Measurements from ENCODE around the gene DDX39B. TPM values are rescaled to one million over a fixed set of nuclear protein-coding genes. Genes with fewer than 3 reads are reported as not detected.
"Not testable (repeated sequence)": the region's sequence is repeated elsewhere in the genome, so short reads cannot be mapped to it uniquely, and the experiment has no call there.

Gene DDX39B
- total RNA-seq, 2 experiments from 2014 or later = 568 to 572 TPM

DNA sequence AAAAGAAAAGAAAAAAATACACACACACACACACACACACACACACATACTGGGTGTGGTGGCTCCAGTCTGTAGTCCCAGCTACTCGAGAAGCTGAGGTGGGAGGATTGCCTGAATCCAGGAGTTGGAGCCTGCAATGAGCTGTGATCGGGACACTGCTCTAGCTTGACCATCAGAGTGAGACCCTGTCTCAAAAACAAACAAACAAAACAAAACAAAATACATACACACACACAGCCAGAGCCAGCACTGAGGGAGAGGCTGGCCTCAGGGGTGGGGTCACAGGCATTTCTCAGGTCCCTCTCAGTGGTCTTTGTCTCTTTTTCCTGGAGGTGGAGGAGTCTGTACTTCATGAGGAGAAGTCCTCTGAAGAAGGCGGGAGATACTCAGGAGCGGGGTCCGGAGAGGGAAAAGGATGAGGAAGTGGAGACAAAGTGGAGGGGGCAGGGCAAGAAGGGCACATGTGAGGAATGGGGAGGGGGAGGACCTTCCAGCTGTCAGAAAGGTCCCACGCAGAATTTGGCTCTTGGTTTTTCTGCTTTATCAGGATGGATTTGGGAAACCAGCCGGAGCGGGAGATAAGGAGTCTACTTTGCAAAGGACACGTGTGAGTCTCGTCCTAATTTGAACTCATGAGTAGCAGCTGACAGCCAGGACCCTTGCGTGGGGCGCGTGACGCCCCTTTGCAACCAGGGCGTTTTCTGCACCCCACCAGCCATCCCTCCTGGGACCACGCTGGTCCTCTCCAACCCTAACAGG lies 51.5 kb downstream of the DDX39B start:
- ChIA-PET CTCF (no interaction called here), POLR2A (interaction anchor here (0.6 to 1.0 kb wide), 2 partner anchors 51 to 590 kb away, joined by 3 to 4 read pairs; no protein-coding TSS in a partner anchor)
- intact Hi-C loops (cut with micrococcal nuclease) = no loop called here
- no peak for DNase-seq
- TF ChIP-seq, protein P1, sequence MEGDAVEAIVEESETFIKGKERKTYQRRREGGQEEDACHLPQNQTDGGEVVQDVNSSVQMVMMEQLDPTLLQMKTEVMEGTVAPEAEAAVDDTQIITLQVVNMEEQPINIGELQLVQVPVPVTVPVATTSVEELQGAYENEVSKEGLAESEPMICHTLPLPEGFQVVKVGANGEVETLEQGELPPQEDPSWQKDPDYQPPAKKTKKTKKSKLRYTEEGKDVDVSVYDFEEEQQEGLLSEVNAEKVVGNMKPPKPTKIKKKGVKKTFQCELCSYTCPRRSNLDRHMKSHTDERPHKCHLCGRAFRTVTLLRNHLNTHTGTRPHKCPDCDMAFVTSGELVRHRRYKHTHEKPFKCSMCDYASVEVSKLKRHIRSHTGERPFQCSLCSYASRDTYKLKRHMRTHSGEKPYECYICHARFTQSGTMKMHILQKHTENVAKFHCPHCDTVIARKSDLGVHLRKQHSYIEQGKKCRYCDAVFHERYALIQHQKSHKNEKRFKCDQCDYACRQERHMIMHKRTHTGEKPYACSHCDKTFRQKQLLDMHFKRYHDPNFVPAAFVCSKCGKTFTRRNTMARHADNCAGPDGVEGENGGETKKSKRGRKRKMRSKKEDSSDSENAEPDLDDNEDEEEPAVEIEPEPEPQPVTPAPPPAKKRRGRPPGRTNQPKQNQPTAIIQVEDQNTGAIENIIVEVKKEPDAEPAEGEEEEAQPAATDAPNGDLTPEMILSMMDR (IDR thresholded peaks at IDR 0.05) = no peak
- no peak for ATAC-seq
- H3K4me3 Mint-ChIP-seq = no peak overlapping the region
- H3K4me1 Mint-ChIP-seq (ENCODE audit: low read depth) = peaks cover 12% of the 10 kb centered on the region
- H3K27me3 Mint-ChIP-seq = no peaks in the 10 kb centered on the region
- H3K36me3 Mint-ChIP-seq (ENCODE audit: low read depth) = no peaks in the 10 kb centered on the region
- no peaks in the 10 kb centered on the region for H3K9me3 Mint-ChIP-seq
- H3K27ac Mint-ChIP-seq = no peak overlapping the region

DNA sequence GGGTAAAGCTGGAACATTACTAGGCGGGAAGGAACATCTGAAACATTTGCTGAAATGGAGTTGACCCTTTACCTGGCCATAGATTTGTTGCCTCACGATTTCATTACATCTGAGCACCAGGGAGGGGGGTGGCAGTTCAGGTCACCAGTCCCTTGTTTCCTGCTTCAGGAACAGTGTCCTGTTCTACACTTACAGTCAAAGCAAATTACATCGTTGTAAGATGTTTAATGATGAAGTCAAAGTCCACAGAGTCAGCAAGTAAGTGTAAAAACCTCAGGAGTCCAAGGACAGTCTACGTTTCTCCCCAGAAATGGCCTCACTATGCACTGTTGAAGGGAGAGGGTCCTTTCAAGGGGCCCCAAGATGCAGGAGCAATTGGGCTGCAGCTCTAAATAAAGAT lies 52.7 kb downstream of the DDX39B start:
- H3K4me1 Mint-ChIP-seq (ENCODE audit: low read depth) = peaks cover 10% of the 10 kb centered on the region
- POLR2A ChIA-PET = no interaction called here
- H3K27ac Mint-ChIP-seq = no peak overlapping the region

DNA sequence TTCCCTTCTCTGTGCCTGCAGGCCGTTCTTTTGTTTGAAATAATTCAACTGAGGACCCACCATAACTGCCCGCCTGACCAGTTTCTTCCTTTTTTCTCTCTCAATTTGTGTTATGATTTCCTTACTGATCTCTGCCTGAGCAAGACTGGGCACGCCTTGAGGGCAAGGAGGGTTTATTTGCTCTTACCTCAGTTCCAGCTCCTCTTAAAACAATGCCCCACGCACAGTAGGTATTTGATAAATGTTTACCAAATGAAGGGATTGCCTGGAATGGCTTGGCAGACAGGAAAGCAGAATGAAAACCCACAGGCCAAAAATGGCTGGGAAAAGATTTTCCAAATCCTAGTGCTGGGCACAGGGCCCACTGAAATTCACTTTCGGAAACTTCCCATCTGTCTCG lies 54.1 kb downstream of the DDX39B start:
- POLR2A ChIA-PET; H3K27ac Mint-ChIP-seq; CTCF ChIA-PET; H3K27me3 Mint-ChIP-seq; intact Hi-C loops (cut with micrococcal nuclease); H3K4me3 Mint-ChIP-seq; H3K4me1 Mint-ChIP-seq (ENCODE audit: low read depth); DNase-seq; H3K36me3 Mint-ChIP-seq (ENCODE audit: low read depth); ATAC-seq; H3K9me3 Mint-ChIP-seq: not testable (repeated sequence)

More for the DNA sequence above, 52.7 kb downstream of the DDX39B start:
- Mint-ChIP-seq H3K9me3 (no peaks in the 10 kb centered on the region), H3K4me3 (no peak overlapping the region), H3K27me3 (no peaks in the 10 kb centered on the region), H3K36me3 (ENCODE audit: low read depth) (no peaks in the 10 kb centered on the region)
- ATAC-seq (no peak), DNase-seq (no peak)
- intact Hi-C loops (cut with micrococcal nuclease) = no loop called here
- TF ChIP-seq, protein P1 (IDR thresholded peaks at IDR 0.05) = no peak
- CTCF ChIA-PET = no interaction called here

DNA sequence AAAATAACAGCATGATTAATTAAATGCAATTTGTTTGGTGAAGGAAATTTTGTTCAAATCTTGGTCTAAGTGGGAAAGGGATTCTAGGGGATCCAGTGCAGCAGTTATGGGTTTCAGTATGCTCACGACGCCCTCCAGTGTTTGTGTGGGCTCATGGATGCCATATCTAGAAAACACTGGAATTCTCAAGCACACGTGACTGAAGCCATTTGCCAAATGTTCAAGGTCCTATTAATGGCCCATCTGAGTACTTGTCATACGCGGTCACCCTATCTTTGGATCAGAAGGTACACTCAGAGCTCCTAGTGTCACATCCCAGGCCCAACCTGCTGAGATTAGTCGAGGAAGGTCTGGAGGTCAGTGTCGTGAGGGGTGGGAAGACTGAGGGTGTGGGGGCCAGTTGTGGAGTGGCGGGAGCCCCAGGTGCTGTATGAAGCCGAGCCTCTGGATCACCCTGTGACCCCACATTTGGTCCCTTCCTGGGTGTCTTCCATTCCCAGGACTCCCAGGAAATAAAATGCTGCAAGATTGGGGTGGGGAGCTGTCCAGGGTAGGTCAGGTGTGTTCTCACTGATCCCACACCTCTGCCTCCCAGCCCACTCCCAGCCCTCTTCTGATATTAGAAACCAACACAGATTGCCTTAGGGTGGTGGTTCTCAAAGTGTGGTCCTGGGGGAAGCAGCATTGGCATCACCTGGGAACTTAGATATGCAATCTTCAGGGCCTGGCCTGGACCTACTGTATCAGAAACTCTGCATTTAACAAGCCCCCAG lies 55.6 kb downstream of the DDX39B start:
- ATAC-seq = peak; percentile 53
- H3K4me3 Mint-ChIP-seq; POLR2A ChIA-PET; DNase-seq; H3K27ac Mint-ChIP-seq; H3K36me3 Mint-ChIP-seq (ENCODE audit: low read depth); H3K9me3 Mint-ChIP-seq; H3K4me1 Mint-ChIP-seq (ENCODE audit: low read depth); intact Hi-C loops (cut with micrococcal nuclease); H3K27me3 Mint-ChIP-seq: not testable (repeated sequence)
- CTCF ChIA-PET = interaction anchor here (0.8 kb wide), 1 partner anchor 88 kb away, joined by 3 read pairs; no protein-coding TSS in a partner anchor

DNA sequence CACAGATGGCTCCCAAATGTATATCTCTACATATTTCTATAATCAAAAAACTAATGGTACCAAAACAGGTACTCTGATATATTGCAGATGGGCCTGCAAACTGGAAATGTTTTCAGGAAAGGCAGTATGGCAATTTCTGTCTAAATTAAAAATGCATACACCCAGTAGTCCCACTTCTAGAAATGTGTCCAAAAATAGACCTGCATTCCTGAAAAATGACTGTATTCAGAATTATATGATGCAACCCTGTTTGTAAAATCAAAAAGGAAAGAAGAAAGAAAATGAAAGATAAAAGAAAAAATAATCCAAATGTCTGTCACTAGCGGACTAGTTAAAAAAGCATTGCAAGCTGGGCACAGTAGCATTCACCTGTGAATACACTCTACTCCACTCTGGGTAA lies 56.7 kb downstream of the DDX39B start:
- DNase-seq = no peak
- Mint-ChIP-seq H3K4me1 (ENCODE audit: low read depth) (no peaks in the 10 kb centered on the region), H3K9me3 (no peaks in the 10 kb centered on the region), H3K27ac (no peak overlapping the region), H3K4me3 (no peak overlapping the region), H3K36me3 (ENCODE audit: low read depth) (no peaks in the 10 kb centered on the region), H3K27me3 (no peaks in the 10 kb centered on the region)
- TF ChIP-seq, protein P1 (IDR thresholded peaks at IDR 0.05) = no peak
- POLR2A ChIA-PET = no interaction called here
- intact Hi-C loops (cut with micrococcal nuclease) = no loop called here
- ATAC-seq = no peak
- CTCF ChIA-PET = no interaction called here

DNA sequence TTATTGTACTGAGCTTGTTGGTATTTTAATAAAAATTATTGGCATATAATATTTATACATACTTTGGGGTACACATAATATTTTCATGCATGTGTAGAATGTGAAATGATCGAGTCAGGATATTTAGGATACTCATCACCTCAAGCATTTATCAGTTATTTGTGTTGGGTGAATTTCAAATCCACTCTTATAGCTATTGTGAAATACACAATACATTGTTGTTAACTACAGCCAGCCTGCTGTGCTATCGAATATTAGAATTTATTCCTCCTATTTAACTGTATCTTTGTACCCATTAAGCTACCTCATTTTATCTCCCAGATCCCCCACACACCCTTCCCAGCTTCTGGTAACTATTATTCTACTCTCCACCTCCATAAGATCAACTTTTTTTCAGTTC lies 58.4 kb downstream of the DDX39B start:
- ATAC-seq (no peak), DNase-seq (no peak)
- TF ChIP-seq, protein P1 (IDR thresholded peaks at IDR 0.05) = no peak
- ChIA-PET POLR2A (no interaction called here), CTCF (interaction anchor here (0.9 to 1.1 kb wide), 2 partner anchors 10 to 115 kb away, joined by 4 to 5 read pairs; no protein-coding TSS in a partner anchor)
- H3K4me3 Mint-ChIP-seq = no peak overlapping the region
- H3K27me3 Mint-ChIP-seq = no peaks in the 10 kb centered on the region
- H3K36me3 Mint-ChIP-seq (ENCODE audit: low read depth) = no peaks in the 10 kb centered on the region
- no peaks in the 10 kb centered on the region for H3K9me3 Mint-ChIP-seq
- intact Hi-C loops (cut with micrococcal nuclease) = no loop called here
- no peak overlapping the region for H3K27ac Mint-ChIP-seq
- H3K4me1 Mint-ChIP-seq (ENCODE audit: low read depth) = no peaks in the 10 kb centered on the region

All from activated CD8-positive, alpha-beta T cell treated with anti-CD3 and anti-CD28 coated beads for 36 hours (primary cell).